Astrocyte (in vitro differentiated cells and primary cell): ENCODE data around the gene NR2F1.

ENCODE experiments used
- CTCF ChIP-seq: IDR thresholded peaks from 2 replicates; pipeline ENCODE4 v1.5.1; 2011; ENCODE audit warnings: low read depth, mild to moderate bottlenecking, inconsistent platforms, low read length, moderate library complexity; ENCODE audit not compliant: insufficient read depth
- EZH2 ChIP-seq: IDR thresholded peaks from 2 replicates; pipeline ENCODE4 v1.6.1; 2012; ENCODE audit warnings: mild to moderate bottlenecking, low read length, inconsistent platforms; ENCODE audit not compliant: insufficient read depth

- TF ChIP-seq CTCF (no peak), EZH2 (no peak)
Measured at GRCh38 chr5:93599001-93599379, 16.0 kb downstream of the NR2F1 start.
